Fibroblast of villous mesenchyme (primary cell): ENCODE data around the gene NME7. TPM values are rescaled to one million over a fixed set of nuclear protein-coding genes. Genes with fewer than 3 reads are reported as not detected.

Experiments
- DNase-seq: peaks from one replicate; pipeline ENCODE4 v3.0.0-alpha.2; 2010; ENCODE audit warnings: low read depth
- H3K4me3 ChIP-seq: 2 replicates; pipeline ENCODE4 v1.5.1; 2011; ENCODE audit warnings: low read depth, mild to moderate bottlenecking, low read length
- CTCF ChIP-seq: IDR thresholded peaks from 2 replicates; pipeline ENCODE4 v1.5.1; 2012; ENCODE audit warnings: low read depth, mild to moderate bottlenecking, low read length; ENCODE audit not compliant: insufficient read depth
- total RNA-seq: library from RNA; depleted of rRNA; stranded (reverse); fragments of >200 nt; gene quantifications from 2 replicates; pipeline ENCODE4 v1.2.3, GENCODE V29; 2012

Gene NME7
- total RNA-seq, 1 donor: 41.9 TPM

- DNase-seq: no peak
- no peak for TF ChIP-seq CTCF
- no peak overlapping the region for H3K4me3 ChIP-seq
Observed at GRCh38 chr1:169100651-169101088, 266.9 kb downstream of the NME7 start.

GRCh38 chr1:169100208-169100607 lies 267.4 kb downstream of the NME7 start:
- DNase-seq: no peak
- no peak for TF ChIP-seq CTCF
- H3K4me3 ChIP-seq: no peak overlapping the region

- DNase-seq: no peak
- H3K4me3 ChIP-seq: no peak overlapping the region
- TF ChIP-seq CTCF: no peak
Observed at GRCh38 chr1:169099561-169099960, 268.0 kb downstream of the NME7 start.

- DNase-seq: no peak
- no peak for TF ChIP-seq CTCF
- H3K4me3 ChIP-seq: no peak overlapping the region
Observed at GRCh38 chr1:169098380-169098779, 269.2 kb downstream of the NME7 start.

- no peak for TF ChIP-seq CTCF
- no peak for DNase-seq
- H3K4me3 ChIP-seq: no peak overlapping the region
Observed at GRCh38 chr1:169094897-169095569, 272.6 kb downstream of the NME7 start.

GRCh38 chr1:169092399-169092798 lies 275.2 kb downstream of the NME7 start:
- no peak for TF ChIP-seq CTCF
- H3K4me3 ChIP-seq: no peak overlapping the region
- no peak for DNase-seq

- TF ChIP-seq CTCF: no peak
- no peak for DNase-seq
- no peak overlapping the region for H3K4me3 ChIP-seq
Observed at GRCh38 chr1:169091480-169091941, 276.1 kb downstream of the NME7 start.
